ENCODE data around the gene REG4.

DNA sequence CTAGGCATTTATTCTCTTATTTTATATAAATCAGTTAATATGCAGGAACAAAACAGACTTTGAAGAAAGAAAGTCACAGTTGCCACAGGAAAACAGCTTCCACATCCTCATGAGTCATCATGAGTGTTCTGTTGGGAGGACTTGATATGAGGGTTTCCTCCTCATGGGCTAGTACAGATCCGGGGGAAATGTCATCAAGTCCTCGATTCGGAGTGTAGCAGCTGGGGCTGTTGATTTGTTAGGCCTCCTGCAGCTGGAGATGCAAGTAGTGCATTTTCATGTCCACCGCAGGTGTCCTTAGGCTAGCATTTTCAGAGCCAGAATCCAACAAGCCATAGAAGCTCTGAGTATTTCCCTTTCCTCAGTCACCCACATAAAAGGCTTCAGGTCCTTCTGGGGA, 48.4 kb upstream of the REG4 start:
- TF ChIP-seq, protein P1, sequence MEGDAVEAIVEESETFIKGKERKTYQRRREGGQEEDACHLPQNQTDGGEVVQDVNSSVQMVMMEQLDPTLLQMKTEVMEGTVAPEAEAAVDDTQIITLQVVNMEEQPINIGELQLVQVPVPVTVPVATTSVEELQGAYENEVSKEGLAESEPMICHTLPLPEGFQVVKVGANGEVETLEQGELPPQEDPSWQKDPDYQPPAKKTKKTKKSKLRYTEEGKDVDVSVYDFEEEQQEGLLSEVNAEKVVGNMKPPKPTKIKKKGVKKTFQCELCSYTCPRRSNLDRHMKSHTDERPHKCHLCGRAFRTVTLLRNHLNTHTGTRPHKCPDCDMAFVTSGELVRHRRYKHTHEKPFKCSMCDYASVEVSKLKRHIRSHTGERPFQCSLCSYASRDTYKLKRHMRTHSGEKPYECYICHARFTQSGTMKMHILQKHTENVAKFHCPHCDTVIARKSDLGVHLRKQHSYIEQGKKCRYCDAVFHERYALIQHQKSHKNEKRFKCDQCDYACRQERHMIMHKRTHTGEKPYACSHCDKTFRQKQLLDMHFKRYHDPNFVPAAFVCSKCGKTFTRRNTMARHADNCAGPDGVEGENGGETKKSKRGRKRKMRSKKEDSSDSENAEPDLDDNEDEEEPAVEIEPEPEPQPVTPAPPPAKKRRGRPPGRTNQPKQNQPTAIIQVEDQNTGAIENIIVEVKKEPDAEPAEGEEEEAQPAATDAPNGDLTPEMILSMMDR (IDR thresholded peaks at IDR 0.05; ENCODE audit: borderline replicate concordance, extremely low read depth, low read length, poor library complexity, severe bottlenecking): no peak
- no peak for TF ChIP-seq EZH2 (IDR thresholded peaks at IDR 0.05; ENCODE audit: borderline replicate concordance, low read depth, low read length, severe bottlenecking)

Measured in DND-41 (cell line).